Activated CD8-positive, alpha-beta T cell treated with anti-CD3 and anti-CD28 coated beads for 36 hours (primary cell): ENCODE results near the gene USPL1. TPM values are rescaled to one million over a fixed set of nuclear protein-coding genes. Genes with fewer than 3 reads are reported as not detected.
A peak's percentile ranks its signal among the peaks of the same experiment; 100 is the strongest.

Experiments
- ATAC-seq: fragments of 200-7000 bp; cut with Tn5 transposase; one replicate; pipeline ENCODE4 v1.10.0; 2021; ENCODE audit warnings: mild to moderate bottlenecking, moderate library complexity
- CTCF ChIA-PET: fragments of 350-600 bp; sonication (Branson Sonifier 250); formaldehyde crosslinking; loops from one replicate; lab custom pipeline; 2021; ENCODE audit warnings: antibody characterized with exemption; lab: Charles Lee
- POLR2A ChIA-PET: fragments of 350-600 bp; sonication (Branson Sonifier 250); formaldehyde crosslinking; loops from one replicate; lab custom pipeline; 2021; ENCODE audit warnings: antibody characterized with exemption; lab: Charles Lee
- DNase-seq: peaks from one replicate; pipeline ENCODE4 v3.0.0-alpha.2; 2020
- H3K27ac Mint-ChIP-seq: one replicate; pipeline ENCODE4 v1.8.0; 2021; ENCODE audit warnings: mild to moderate bottlenecking, mixed read lengths
- H3K27me3 Mint-ChIP-seq: one replicate; pipeline ENCODE4 v1.8.0; 2021; ENCODE audit warnings: mixed read lengths
- H3K36me3 Mint-ChIP-seq: one replicate; pipeline ENCODE4 v1.8.0; 2021; ENCODE audit warnings: low read depth, mixed read lengths
- H3K4me1 Mint-ChIP-seq: one replicate; pipeline ENCODE4 v1.8.0; 2021; ENCODE audit warnings: low read depth, mixed read lengths
- H3K4me3 Mint-ChIP-seq: one replicate; pipeline ENCODE4 v1.8.0; 2021; ENCODE audit warnings: mild to moderate bottlenecking, moderate library complexity, mixed read lengths
- H3K9me3 Mint-ChIP-seq: one replicate; pipeline ENCODE4 v1.8.0; 2021; ENCODE audit warnings: mixed read lengths
- intact Hi-C: fragments of 100-400 bp; cut with micrococcal nuclease; formaldehyde crosslinking; loops from one replicate; pipeline ENCODE4 v1.10.0; 2022
- total RNA-seq, 2 experiments: library from RNA; stranded (reverse); gene quantifications; one replicate each; pipeline ENCODE4 v1.2.3, GENCODE V29; 2021
- TF ChIP-seq, protein P1 (sequence below): fragments of 200-600 bp; IDR thresholded peaks from one replicate; pipeline ENCODE4 v1.8.0; 2022; ENCODE audit warnings: antibody characterized with exemption, mild to moderate bottlenecking

USPL1 gene
- total RNA-seq, 2 experiments from 2014 or later, result 12.4 to 13.0 TPM

DNA sequence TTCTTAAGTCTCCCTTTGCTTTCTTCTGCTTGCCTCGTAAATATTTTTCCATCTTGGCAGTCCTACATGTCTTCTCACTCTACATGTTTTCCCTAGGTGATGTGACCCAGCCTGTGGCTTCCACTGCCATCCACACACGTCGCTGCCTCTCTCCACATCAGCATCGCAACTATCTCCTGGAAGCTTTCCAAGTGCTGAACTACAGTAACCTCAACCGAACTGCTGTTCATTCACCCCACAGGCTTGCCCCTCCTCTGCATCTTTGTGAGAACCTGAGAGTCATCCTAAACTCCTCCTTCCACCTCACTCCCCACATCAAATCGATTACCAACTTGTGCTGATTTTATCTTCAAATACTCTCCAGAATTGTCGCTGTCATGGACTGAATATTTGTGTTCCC lies 41.2 kb upstream of the USPL1 start:
- Mint-ChIP-seq H3K4me1 (peaks cover 30% of the 10 kb centered on the region), H3K27me3 (peaks cover 1% of the 10 kb centered on the region), H3K4me3 (no peak overlapping the region), H3K9me3 (no peaks in the 10 kb centered on the region), H3K27ac (no peak overlapping the region), H3K36me3 (no peaks in the 10 kb centered on the region)
- DNase-seq (peak; percentile 63), ATAC-seq (peak; percentile 53)
- ChIA-PET POLR2A (interaction anchor here (0.6 to 1.3 kb wide), 2 partner anchors 40 to 110 kb away, joined by 3 to 6 read pairs; partner anchors contain the start of gene HMGB1), CTCF (no interaction called here)
- TF ChIP-seq, protein P1, sequence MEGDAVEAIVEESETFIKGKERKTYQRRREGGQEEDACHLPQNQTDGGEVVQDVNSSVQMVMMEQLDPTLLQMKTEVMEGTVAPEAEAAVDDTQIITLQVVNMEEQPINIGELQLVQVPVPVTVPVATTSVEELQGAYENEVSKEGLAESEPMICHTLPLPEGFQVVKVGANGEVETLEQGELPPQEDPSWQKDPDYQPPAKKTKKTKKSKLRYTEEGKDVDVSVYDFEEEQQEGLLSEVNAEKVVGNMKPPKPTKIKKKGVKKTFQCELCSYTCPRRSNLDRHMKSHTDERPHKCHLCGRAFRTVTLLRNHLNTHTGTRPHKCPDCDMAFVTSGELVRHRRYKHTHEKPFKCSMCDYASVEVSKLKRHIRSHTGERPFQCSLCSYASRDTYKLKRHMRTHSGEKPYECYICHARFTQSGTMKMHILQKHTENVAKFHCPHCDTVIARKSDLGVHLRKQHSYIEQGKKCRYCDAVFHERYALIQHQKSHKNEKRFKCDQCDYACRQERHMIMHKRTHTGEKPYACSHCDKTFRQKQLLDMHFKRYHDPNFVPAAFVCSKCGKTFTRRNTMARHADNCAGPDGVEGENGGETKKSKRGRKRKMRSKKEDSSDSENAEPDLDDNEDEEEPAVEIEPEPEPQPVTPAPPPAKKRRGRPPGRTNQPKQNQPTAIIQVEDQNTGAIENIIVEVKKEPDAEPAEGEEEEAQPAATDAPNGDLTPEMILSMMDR, result no peak
- intact Hi-C loops, result loop anchor here (10.0 kb wide), 2 partner anchors 112 to 442 kb away; partner anchors contain the start of gene HMGB1

DNA sequence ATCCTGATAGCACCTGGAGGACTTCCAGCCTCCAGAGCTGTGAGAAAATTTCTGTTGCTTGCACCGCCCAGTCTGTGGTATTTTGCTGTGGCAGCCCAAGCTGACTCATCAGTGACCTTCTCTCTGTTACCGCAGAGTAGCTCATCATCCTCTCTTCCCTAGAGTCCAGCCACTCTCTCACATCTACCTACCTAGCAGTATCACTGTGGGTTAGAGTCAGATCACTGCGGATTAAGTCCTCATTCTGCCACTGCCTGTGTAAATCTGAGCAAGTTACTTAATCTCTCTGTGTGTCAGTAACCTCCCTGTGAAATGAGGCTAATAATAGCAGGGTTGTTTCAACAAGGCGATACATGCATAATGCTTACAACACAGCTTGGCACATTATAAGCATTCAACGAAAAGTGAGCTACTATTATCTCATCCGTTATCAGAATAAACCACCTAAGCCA lies 40.3 kb upstream of the USPL1 start:
- CTCF ChIA-PET, result no interaction called here
- TF ChIP-seq, protein P1, result no peak
- DNase-seq (peak; percentile 80), ATAC-seq (peak; percentile 84)
- Mint-ChIP-seq H3K9me3 (no peaks in the 10 kb centered on the region), H3K4me1 (peaks cover 25% of the 10 kb centered on the region), H3K27ac (no peak overlapping the region), H3K4me3 (no peak overlapping the region), H3K36me3 (no peaks in the 10 kb centered on the region), H3K27me3 (peaks cover 1% of the 10 kb centered on the region)
- intact Hi-C loops, result loop anchor here (10.0 kb wide), 2 partner anchors 113 to 443 kb away; partner anchors contain the start of gene HMGB1
- POLR2A ChIA-PET, result interaction anchor here (0.6 to 1.0 kb wide), 2 partner anchors 40 to 556 kb away, joined by 3 read pairs; partner anchors contain the start of gene USPL1

DNA sequence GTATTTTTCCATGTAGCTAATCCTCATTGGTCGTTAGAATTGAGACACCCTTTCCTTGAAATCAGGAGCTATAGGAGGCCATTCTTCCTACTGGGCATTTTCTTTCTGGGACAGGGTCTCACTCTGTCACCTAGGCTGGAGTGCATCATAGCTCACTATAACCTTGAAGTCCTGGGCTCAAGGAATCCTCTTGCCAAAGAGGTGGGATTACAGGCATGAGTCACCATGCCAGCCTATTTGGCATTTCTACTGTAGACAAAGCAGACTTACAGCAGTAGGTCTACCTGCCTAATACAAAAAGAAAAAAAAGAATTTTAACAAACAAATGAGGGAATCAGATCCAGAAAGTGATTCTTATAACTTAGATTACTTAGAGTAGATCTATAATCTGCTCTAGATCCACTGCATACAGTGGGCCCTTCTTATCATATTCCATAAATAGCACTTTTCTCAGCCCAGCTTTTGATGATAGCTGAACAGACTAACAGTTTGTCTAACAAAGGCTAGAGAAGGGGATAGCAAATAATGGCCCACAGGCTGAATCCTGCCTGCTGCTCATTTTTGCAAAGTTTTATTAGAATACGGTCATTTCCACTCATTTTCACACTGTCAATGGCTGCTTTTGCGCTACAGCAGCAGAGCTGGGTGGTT lies 36.7 kb upstream of the USPL1 start:
- Mint-ChIP-seq H3K9me3 (no peaks in the 10 kb centered on the region), H3K27me3 (peaks cover 1% of the 10 kb centered on the region), H3K4me3 (no peak overlapping the region), H3K27ac (no peak overlapping the region), H3K4me1 (peaks cover 19% of the 10 kb centered on the region), H3K36me3 (no peaks in the 10 kb centered on the region)
- ChIA-PET POLR2A (interaction anchor here (0.7 to 1.9 kb wide), 2 partner anchors 28 to 115 kb away, joined by 3 to 5 read pairs; partner anchors contain the start of gene HMGB1), CTCF (interaction anchor here (0.8 to 2.5 kb wide), 8 partner anchors 9 to 448 kb away, joined by 3 to 13 read pairs (median 4); no protein-coding TSS in a partner anchor)
- ATAC-seq, result no peak
- intact Hi-C loops, result no loop called here
- no peak for DNase-seq
- TF ChIP-seq, protein P1, result no peak

DNA sequence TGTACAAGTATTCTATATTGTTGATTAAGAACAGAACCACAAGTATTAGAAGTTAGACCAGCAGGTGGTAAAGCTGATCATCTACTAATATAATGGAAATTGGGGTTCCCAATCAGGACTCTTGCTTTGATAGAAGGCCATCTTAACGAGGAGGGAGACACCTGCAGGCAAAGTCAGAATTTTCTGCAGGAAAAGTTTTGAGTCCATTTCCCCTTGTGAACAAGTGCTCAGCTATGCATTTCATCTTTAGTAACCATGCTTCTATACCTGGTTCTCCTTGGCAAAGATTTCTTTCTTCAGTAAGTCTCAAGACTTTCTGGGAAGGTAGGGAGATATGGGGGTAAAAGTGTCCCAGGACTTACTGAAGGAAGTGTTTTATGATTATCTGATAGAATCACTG lies 36.1 kb upstream of the USPL1 start:
- Mint-ChIP-seq H3K27ac (no peak overlapping the region), H3K36me3 (no peaks in the 10 kb centered on the region), H3K4me3 (no peak overlapping the region), H3K4me1 (peaks cover 16% of the 10 kb centered on the region), H3K27me3 (peaks cover 1% of the 10 kb centered on the region), H3K9me3 (no peaks in the 10 kb centered on the region)
- no peak for ATAC-seq
- ChIA-PET POLR2A (interaction anchor here (1.9 kb wide), 1 partner anchor 116 kb away, joined by 5 read pairs; the partner anchor contains the start of gene HMGB1), CTCF (interaction anchor here (0.6 to 2.5 kb wide), 8 partner anchors 10 to 449 kb away, joined by 3 to 13 read pairs (median 3); no protein-coding TSS in a partner anchor)
- intact Hi-C loops, result no loop called here
- TF ChIP-seq, protein P1, result peak; percentile 14
- peak; percentile 16 for DNase-seq
